ENCODE results near the gene DCUN1D3.
"Not testable (repeated sequence)": the region's sequence is repeated elsewhere in the genome, so short reads cannot be mapped to it uniquely, and the experiment has no call there.

DCUN1D3 gene

DNA sequence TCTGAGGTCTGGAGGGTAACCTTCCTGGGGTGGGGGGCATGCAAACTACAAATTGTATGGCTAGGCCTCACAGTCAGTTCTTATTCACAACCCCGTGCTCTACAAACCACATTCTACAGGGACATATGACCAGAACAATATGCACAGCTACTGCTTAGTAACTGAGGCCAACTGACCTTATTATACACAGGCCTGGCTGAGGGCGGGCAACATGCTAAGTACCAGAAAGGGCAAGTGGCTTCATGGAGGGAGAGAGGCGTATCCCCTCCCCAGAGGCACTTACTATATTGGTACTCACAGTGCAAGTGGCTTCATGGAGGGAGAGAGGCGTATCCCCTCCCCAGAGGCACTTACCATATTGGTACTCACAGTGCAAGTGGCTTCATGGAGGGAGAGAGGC lies 39.2 kb downstream of the DCUN1D3 start:
- not testable (repeated sequence) for DNase-seq

GRCh38 chr16:20860361-20860760 lies 39.8 kb downstream of the DCUN1D3 start:
- no peak for DNase-seq

DNA sequence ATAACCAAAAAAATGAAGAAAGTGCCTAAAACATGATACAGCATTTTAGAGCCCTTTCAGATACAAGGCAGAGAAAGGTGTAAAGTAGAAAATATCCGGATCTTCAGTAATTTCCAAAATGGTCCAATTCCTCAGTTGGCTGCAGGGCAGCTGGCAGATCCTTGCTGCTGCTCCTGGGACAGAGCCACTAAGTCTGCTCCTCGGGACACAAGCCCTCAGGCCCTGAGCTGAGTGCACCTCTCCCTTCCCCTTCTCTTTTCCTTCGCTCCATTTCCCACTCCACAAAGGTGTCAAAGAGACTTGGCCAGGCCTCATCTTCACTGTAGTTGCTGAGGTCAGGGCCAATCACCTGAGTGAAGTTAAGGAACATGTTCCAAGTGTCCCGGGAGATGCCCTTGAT lies 40.5 kb downstream of the DCUN1D3 start:
- no peak for DNase-seq

- no peak for DNase-seq
These were observed 40.9 kb downstream of the DCUN1D3 start for GRCh38 chr16:20859229-20859628.

- no peak for DNase-seq
These were observed 42.9 kb downstream of the DCUN1D3 start for GRCh38 chr16:20857281-20857680.

GRCh38 chr16:20854963-20855362 lies 45.2 kb downstream of the DCUN1D3 start:
- no peak for DNase-seq

DNA sequence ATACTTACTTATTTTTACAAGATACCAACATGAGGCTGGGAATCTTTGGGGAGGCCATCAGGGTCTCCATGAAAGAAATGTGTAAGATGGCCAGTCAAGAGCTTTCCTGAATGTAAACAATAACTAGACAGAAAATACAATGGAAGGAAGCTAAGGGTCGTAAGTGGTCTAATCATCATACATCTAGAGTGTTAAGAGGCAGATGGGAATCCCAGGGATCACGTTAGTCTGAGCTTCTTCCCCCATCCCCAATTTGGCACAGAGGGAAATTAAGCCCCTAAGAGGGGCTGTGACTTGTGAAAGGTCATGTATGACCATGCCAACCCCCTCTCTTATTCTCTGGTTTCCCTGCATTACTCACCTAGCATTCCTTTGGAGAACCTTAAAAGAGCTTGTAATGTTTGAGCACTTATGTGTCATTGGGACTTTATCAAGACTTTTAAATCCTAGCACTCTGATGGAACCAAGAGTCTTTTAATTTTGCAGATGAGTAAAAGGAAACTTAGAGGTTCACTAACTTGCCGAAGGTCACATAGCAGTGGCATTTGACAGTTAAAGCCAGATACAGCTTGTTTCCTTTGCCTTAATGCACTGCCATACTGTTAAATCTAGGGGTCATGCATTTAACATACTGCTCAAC lies 46.1 kb downstream of the DCUN1D3 start:
- no peak for DNase-seq

GRCh38 chr16:20853143-20853542 lies 47.0 kb downstream of the DCUN1D3 start:
- DNase-seq: no peak

- DNase-seq: no peak
These were observed 48.6 kb downstream of the DCUN1D3 start for GRCh38 chr16:20851601-20852000.

- DNase-seq: no peak
These were observed 49.2 kb downstream of the DCUN1D3 start for GRCh38 chr16:20850981-20851380.

DNA sequence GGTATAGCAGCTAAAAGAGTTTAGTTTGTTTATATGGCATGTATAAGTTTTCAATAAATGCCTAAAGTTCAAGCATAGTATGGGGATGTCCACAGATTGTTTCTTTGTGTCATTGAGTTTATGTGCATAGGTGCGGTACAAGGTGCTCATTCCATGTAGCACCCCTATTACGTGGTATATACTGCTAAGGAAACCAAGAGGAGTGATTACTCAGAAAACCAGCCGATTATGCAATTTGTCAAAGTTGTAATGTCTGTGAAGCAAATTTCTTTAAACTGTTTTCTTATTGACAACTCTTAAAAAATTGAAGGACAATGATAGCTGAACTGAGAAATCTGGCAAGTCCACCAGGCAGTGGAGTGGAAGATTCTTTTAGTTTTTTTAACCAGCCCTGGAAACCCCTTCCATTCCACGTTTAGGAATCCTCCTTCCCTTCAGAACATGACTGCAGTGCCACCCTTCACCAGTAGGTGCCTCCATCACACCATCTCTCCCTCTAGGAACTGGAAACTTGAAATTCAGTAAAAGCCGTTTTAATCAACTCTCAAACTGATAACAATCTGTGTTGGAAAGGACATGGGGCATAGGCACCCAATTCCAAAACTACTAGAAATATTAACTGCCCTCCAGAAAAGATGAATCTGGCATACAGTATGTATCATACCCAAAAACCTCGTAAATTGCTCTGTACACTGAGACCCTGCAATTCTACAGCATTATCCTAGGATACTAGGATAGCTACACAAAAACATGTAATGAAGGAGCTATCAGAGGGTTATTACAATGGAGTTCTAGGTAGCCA lies 50.4 kb downstream of the DCUN1D3 start:
- peak; percentile 51 for DNase-seq

DNA sequence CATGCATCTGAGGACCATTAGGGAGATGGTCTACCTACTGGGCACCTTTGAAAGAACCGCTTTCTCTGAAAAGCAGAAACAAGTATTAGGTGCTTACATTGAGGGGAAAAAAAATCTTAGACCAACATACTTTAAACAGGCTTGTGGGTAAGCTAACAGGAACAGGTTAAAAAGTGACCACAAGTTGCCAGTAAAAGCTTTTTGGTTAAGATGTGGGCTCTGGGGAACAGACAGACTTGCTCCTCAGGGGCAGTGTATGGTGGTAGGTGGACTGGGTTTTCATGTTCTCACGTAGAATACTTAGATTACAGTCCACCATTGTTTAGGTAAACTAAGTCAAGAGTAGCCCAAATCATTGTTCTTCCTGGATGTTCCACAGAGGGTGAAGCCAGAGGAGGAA lies 52.6 kb downstream of the DCUN1D3 start:
- no peak for DNase-seq

DNA sequence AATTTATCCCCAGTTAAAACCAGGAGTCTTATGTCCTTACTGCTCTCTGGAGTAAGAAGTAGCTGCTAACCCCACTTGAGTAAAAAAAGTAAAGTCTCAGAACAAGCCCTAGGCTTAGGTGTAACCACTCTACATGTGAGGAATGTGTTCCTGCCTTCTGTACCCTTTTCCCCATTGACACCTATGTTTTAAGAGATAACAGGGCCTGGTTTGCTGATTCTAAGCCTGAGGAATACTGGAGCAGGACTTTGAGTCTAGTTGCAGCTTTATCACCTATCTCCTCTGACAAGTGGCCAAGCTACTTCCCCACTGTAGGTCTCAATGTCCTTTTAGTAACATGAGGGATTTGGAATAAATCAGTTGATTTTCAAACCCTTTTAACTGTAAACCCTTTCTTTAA lies 53.6 kb downstream of the DCUN1D3 start:
- DNase-seq: no peak

DNA sequence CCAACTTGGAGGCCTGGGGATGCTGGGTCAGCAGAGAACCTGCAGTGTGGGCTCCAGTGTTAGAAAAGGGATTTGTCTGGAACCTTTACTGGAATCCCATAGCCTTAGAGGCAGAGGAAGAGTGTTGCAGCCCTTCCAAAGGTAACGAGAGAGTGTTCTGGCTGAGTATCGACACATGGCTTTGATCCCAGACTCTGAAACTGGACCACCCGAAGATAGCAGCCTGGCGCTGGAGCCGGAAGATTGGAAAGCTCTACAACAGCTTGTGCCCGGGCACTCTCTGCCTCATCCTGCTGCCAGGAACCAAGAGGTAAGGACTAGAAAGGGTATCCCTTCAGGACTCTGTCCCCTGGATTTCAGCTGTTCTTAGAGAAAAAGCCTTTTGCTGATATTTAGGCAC lies 54.1 kb downstream of the DCUN1D3 start:
- no peak for DNase-seq

GRCh38 chr16:20844588-20844987 lies 55.6 kb downstream of the DCUN1D3 start:
- DNase-seq: no peak

DNA sequence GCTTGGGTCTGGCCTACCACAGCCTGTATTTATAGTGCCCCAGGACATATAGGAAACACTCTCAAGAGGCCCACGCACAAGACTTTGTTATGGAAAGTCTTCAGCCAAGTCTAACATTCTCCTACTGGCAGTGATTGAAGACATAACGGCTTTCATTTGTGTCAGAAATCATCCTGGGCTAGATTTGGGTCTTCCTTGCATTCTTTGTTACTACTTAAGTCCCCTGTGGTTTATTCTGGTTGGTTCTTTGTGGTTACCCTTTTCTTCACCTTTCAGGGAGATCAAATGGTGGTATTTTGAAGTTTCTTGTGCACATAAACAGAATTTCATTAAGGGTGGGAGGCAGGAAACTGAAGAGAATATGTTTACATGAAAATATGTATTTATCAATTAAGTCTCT lies 56.1 kb downstream of the DCUN1D3 start:
- DNase-seq: no peak

DNA sequence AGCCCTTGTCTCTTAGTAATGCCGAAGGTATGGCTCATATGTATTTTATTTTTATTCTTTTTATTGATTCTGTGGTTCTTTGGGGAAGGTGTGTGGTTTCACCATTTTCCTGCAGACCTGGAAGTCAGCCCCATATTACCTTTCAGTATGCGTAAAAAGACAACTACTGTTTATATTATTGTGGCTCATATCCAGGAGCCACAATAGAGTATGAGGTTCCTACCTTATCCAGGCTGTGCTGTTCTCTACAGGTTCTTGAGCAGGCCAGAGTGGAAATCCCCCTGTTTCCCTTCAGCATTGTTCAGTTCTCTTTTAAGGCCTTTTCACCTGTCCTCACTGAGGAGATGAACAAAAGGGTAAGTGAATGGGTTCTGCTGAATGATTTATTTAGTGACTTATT lies 60.7 kb downstream of the DCUN1D3 start:
- DNase-seq: no peak

DNA sequence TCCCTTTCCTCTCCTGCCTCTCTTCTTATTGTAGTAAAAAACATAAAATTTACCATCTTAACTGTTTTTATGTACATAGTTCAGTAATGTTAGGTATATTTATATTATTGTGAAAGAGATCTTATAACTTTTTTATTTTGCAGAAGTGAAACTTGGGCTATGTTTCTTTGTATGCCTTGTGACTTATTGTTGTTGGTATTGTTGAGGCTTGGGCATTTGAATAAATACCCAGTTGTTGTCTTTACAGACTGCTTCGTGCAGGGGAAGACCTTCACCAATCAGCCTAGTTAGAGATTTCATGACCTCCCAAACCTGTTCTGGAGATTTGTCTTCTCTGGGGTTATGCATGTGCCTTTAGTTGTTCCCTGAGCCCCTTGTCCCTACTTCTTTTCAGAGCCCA lies 61.9 kb downstream of the DCUN1D3 start:
- DNase-seq: no peak

- DNase-seq: no peak
These were observed 67.1 kb downstream of the DCUN1D3 start for GRCh38 chr16:20833086-20833485.

DNA sequence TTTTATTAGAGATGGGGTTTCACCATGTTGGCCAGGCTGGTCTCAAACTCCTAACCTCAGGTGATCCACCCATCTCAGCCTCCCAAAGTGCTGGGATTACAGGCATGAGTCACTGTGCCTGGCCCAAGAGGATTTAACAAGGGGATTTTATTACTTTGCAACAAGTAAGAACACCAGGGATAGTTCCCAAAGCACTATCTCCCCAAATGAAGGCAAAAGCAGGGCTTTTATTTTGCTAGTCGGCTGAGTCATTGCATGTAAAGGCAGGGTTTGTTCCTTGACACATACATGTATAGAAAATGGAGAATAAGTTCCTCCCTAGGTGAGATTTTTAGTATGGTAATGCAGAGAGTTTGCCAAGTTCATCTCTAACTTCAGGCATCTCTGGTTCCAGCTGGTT lies 69.8 kb downstream of the DCUN1D3 start:
- DNase-seq: no peak

- no peak for DNase-seq
These were observed 70.6 kb downstream of the DCUN1D3 start for GRCh38 chr16:20829536-20829935.

- DNase-seq: no peak
These were observed 74.1 kb downstream of the DCUN1D3 start for GRCh38 chr16:20826039-20826566.

GRCh38 chr16:20822521-20823325 lies 77.4 kb downstream of the DCUN1D3 start:
- DNase-seq: no peak

DNA sequence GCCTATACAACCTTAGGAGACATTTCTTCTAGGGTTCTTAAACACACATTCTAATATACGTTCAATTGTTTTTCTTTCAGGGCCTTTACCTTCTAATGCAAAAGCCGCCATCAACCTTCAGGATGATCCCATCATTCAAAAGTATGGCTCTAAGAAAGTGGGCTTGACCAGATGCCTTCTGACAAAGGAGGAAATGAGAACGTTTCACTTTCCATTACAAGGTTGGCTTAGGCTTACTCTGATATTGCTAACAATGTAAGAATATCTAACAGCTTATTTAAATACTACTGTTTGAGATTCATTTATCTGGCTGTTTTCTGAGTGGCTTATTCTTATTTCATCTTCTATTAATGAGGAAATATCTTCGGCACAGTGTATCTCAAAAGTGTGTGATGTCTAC lies 78.5 kb downstream of the DCUN1D3 start:
- DNase-seq: no peak
